A549 (cell line): Measurements from ENCODE around the gene S100B.

Experiments used
- CEBPB ChIP-seq, 2 experiments: fragments of >200 bp in 1 of 2; sonication (Bioruptor Twin) in 1 of 2; formaldehyde crosslinking in 1 of 2; IDR thresholded peaks; 2 replicates each; pipeline ENCODE4 v1.6.1; 2012 to 2016
- CHD2 ChIP-seq: fragments of 150-350 bp; IDR thresholded peaks from 2 replicates; pipeline ENCODE4 v1.6.1; 2014; ENCODE audit warnings: low read length; ENCODE audit not compliant: partially characterized antibody
- ESRRA ChIP-seq: fragments of 150-350 bp; IDR thresholded peaks from 2 replicates; pipeline ENCODE4 v1.6.1; 2014; ENCODE audit warnings: mild to moderate bottlenecking, low read length, borderline replicate concordance
- FOSL2 ChIP-seq, 2 experiments: fragments of 450-650 bp in 1 of 2; fragments of >200 bp in 1 of 2; sonication (Bioruptor Twin) in 1 of 2; formaldehyde crosslinking; IDR thresholded peaks; 2 replicates each; pipeline versions ENCODE4 v1.5.0 to v1.6.1; 2016 to 2020; ENCODE audit warnings: mild to moderate bottlenecking in 1 of 2, moderate library complexity in 1 of 2
- JUN ChIP-seq, 2 experiments: fragments of >200 bp; sonication (Bioruptor Twin); formaldehyde crosslinking; IDR thresholded peaks; 2 replicates in 1 of 2; 3 replicates in 1 of 2; pipeline ENCODE4 v1.6.1; 2016 to 2017
- MYC ChIP-seq: IDR thresholded peaks from 2 replicates; pipeline ENCODE4 v1.6.1; 2012; ENCODE audit warnings: mild to moderate bottlenecking, inconsistent platforms, low read length, improper control_type of control experiment, borderline replicate concordance
- NFE2L2 ChIP-seq: fragments of 150-350 bp; conservative IDR thresholded peaks from 2 replicates; pipeline ENCODE4 v1.6.1; 2014; ENCODE audit warnings: low read length
- POLR2A ChIP-seq: IDR thresholded peaks from 2 replicates; pipeline ENCODE4 v1.6.1; 2012; ENCODE audit warnings: mild to moderate bottlenecking, low read length
- SREBF2 ChIP-seq: fragments of 450-650 bp; IDR thresholded peaks from 2 replicates; pipeline ENCODE4 v1.6.1; 2014; ENCODE audit warnings: mild to moderate bottlenecking, moderate library complexity
- TF ChIP-seq, protein P1 (sequence below): fragments of >200 bp; sonication (Bioruptor Twin); formaldehyde crosslinking; IDR thresholded peaks from 3 replicates; pipeline ENCODE4 v1.5.1; 2016
- TF ChIP-seq, protein P2 (sequence below): fragments of 200-600 bp; sonication (generic); IDR thresholded peaks from 2 replicates; pipeline ENCODE4 v1.6.1; 2016; ENCODE audit warnings: antibody characterized with exemption, mild to moderate bottlenecking, moderate library complexity
- TF ChIP-seq, protein P3 (sequence below): IDR thresholded peaks from 2 replicates; pipeline ENCODE4 v1.6.1; 2012

DNA sequence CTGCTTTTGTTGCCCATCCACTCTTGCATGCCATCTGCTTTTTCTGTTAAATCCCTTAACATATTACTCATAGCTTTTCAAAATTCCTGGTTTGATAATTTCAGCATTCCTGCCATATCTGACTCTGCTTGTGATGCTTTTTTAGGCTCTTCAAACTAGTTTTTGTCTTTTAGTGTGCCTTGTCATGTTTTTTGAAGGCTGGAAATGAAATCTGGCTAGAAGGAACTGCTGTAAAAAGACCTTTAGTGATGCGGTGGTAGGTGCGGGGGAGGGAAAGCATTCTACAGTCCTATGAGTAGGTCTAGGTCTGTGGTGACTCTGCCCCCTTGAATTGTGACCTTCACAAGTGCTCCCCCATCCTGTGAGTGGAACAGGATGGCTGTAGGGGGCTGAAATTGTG, 15.0 kb upstream of the S100B start:
- no peak for TF ChIP-seq JUN (IDR thresholded peaks at IDR 0.05)
- TF ChIP-seq, protein P1, sequence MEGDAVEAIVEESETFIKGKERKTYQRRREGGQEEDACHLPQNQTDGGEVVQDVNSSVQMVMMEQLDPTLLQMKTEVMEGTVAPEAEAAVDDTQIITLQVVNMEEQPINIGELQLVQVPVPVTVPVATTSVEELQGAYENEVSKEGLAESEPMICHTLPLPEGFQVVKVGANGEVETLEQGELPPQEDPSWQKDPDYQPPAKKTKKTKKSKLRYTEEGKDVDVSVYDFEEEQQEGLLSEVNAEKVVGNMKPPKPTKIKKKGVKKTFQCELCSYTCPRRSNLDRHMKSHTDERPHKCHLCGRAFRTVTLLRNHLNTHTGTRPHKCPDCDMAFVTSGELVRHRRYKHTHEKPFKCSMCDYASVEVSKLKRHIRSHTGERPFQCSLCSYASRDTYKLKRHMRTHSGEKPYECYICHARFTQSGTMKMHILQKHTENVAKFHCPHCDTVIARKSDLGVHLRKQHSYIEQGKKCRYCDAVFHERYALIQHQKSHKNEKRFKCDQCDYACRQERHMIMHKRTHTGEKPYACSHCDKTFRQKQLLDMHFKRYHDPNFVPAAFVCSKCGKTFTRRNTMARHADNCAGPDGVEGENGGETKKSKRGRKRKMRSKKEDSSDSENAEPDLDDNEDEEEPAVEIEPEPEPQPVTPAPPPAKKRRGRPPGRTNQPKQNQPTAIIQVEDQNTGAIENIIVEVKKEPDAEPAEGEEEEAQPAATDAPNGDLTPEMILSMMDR = no peak
- TF ChIP-seq, protein P2, sequence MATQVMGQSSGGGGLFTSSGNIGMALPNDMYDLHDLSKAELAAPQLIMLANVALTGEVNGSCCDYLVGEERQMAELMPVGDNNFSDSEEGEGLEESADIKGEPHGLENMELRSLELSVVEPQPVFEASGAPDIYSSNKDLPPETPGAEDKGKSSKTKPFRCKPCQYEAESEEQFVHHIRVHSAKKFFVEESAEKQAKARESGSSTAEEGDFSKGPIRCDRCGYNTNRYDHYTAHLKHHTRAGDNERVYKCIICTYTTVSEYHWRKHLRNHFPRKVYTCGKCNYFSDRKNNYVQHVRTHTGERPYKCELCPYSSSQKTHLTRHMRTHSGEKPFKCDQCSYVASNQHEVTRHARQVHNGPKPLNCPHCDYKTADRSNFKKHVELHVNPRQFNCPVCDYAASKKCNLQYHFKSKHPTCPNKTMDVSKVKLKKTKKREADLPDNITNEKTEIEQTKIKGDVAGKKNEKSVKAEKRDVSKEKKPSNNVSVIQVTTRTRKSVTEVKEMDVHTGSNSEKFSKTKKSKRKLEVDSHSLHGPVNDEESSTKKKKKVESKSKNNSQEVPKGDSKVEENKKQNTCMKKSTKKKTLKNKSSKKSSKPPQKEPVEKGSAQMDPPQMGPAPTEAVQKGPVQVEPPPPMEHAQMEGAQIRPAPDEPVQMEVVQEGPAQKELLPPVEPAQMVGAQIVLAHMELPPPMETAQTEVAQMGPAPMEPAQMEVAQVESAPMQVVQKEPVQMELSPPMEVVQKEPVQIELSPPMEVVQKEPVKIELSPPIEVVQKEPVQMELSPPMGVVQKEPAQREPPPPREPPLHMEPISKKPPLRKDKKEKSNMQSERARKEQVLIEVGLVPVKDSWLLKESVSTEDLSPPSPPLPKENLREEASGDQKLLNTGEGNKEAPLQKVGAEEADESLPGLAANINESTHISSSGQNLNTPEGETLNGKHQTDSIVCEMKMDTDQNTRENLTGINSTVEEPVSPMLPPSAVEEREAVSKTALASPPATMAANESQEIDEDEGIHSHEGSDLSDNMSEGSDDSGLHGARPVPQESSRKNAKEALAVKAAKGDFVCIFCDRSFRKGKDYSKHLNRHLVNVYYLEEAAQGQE = no peak
- TF ChIP-seq, protein P3, sequence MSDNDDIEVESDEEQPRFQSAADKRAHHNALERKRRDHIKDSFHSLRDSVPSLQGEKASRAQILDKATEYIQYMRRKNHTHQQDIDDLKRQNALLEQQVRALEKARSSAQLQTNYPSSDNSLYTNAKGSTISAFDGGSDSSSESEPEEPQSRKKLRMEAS = no peak
- no peak for TF ChIP-seq MYC
- TF ChIP-seq CEBPB (IDR thresholded peaks at IDR 0.05) = no peak
- no peak for TF ChIP-seq ESRRA
- TF ChIP-seq NFE2L2 = no peak
- TF ChIP-seq FOSL2 (IDR thresholded peaks at IDR 0.05) = no peak
- TF ChIP-seq FOSL2 (CRISPR knock-in tag; IDR thresholded peaks at IDR 0.05) = no peak
- TF ChIP-seq POLR2A = no peak
- TF ChIP-seq CHD2 = no peak
- no peak for TF ChIP-seq SREBF2
